NCI-H1436 (cell line): Measurements from ENCODE around the gene USP28.
A peak's percentile ranks its signal among the peaks of the same experiment; 100 is the strongest.
"Not testable (repeated sequence)": the region's sequence is repeated elsewhere in the genome, so short reads cannot be mapped to it uniquely, and the experiment has no call there.

Experiments
- DNase-seq: peaks from one replicate; lab custom pipeline; 2025; lab: John Stamatoyannopoulos, UW

The USP28 gene

GRCh38 chr11:113875234-113876073 is at the start of gene USP28:
USP28 (minus strand) TSS chr11:113875572; CDS start chr11:113875501, 71 bp downstream.
- DNase-seq: peak; percentile 87

- no peak for DNase-seq
Measured at GRCh38 chr11:113923572-113923971, 48.2 kb upstream of the USP28 start.

- not testable (repeated sequence) for DNase-seq
Measured at GRCh38 chr11:113911491-113911890, 36.1 kb upstream of the USP28 start.

GRCh38 chr11:113908098-113908497 is 32.7 kb upstream of the USP28 start:
- no peak for DNase-seq

- DNase-seq: no peak
Measured at GRCh38 chr11:113907681-113908080, 32.3 kb upstream of the USP28 start.

- DNase-seq: no peak
Measured at GRCh38 chr11:113907152-113907551, 31.8 kb upstream of the USP28 start.

- DNase-seq: no peak
Measured at GRCh38 chr11:113906516-113906915, 31.1 kb upstream of the USP28 start.

GRCh38 chr11:113906038-113906437 is 30.7 kb upstream of the USP28 start:
- DNase-seq: peak; percentile 62

- DNase-seq: no peak
Measured at GRCh38 chr11:113904379-113905101, 29.2 kb upstream of the USP28 start, which contains the start of gene HTR3B. HTR3B (plus strand) TSS chr11:113904796; CDS start chr11:113904934, 138 bp downstream.

- no peak for DNase-seq
Measured at GRCh38 chr11:113901141-113901540, 25.8 kb upstream of the USP28 start.

GRCh38 chr11:113896156-113896879 is 20.9 kb upstream of the USP28 start:
- peak; percentile 42 for DNase-seq

- DNase-seq: peak; percentile 31
Measured at GRCh38 chr11:113895367-113896155, 20.2 kb upstream of the USP28 start.

- no peak for DNase-seq
Measured at GRCh38 chr11:113894421-113894996, 19.1 kb upstream of the USP28 start.

- DNase-seq: no peak
Measured at GRCh38 chr11:113888848-113889247, 13.5 kb upstream of the USP28 start.

GRCh38 chr11:113885897-113886296 is 10.5 kb upstream of the USP28 start:
- peak; percentile 13 for DNase-seq

GRCh38 chr11:113884361-113884836 is 9.0 kb upstream of the USP28 start:
- no peak for DNase-seq

GRCh38 chr11:113881856-113882255 is 6.5 kb upstream of the USP28 start:
- no peak for DNase-seq

GRCh38 chr11:113880971-113881370 is 5.6 kb upstream of the USP28 start:
- no peak for DNase-seq

GRCh38 chr11:113879446-113879845 is 4.1 kb upstream of the USP28 start:
- not testable (repeated sequence) for DNase-seq

GRCh38 chr11:113877670-113878055 is 2.3 kb upstream of the USP28 start:
- DNase-seq: no peak
